RWPE2 (cell line): ENCODE results near the gene BBS7.

Experiments used
- ATAC-seq: fragments of 200-7000 bp; cut with Tn5 transposase; 3 replicates; pipeline ENCODE4 v1.9.1; 2021; ENCODE audit warnings: low read depth
- DNase-seq: peaks from one replicate; pipeline ENCODE4 v3.0.0-alpha.2; 2020; ENCODE audit warnings: low spot score
- H3K27ac ChIP-seq: fragments of 450-650 bp; 2 replicates; pipeline ENCODE4 v1.5.1; 2017; ENCODE audit warnings: mild to moderate bottlenecking; ENCODE audit not compliant: poor library complexity, severe bottlenecking
- H3K27me3 ChIP-seq: fragments of 250-450 bp; sonication (Bioruptor Pico); 2 replicates; pipeline ENCODE4 v1.5.1; 2021; ENCODE audit warnings: mild to moderate bottlenecking, moderate library complexity; ENCODE audit not compliant: insufficient read depth, poor library complexity, severe bottlenecking
- H3K36me3 ChIP-seq: fragments of 250-450 bp; sonication (Bioruptor Pico); 2 replicates; pipeline ENCODE4 v1.5.1; 2020; ENCODE audit warnings: low read depth, mild to moderate bottlenecking, moderate library complexity
- H3K4me1 ChIP-seq: fragments of 250-450 bp; sonication (Bioruptor Pico); 2 replicates; pipeline ENCODE4 v1.5.1; 2021; ENCODE audit warnings: mild to moderate bottlenecking, moderate library complexity; ENCODE audit not compliant: insufficient read depth, poor library complexity, severe bottlenecking
- H3K4me3 ChIP-seq: fragments of 250-450 bp; sonication (Bioruptor Pico); 2 replicates; pipeline ENCODE4 v1.5.1; 2021; ENCODE audit warnings: mild to moderate bottlenecking, moderate library complexity; ENCODE audit not compliant: severe bottlenecking
- H3K9me3 ChIP-seq: fragments of 250-450 bp; sonication (Bioruptor Pico); 2 replicates; pipeline ENCODE4 v1.5.1; 2021; ENCODE audit warnings: mild to moderate bottlenecking, moderate library complexity; ENCODE audit not compliant: severe bottlenecking
- CTCF ChIP-seq: fragments of 450-650 bp; IDR thresholded peaks from one replicate; pipeline ENCODE4 v1.5.1; 2017; ENCODE audit warnings: mild to moderate bottlenecking, moderate library complexity; ENCODE audit not compliant: poor library complexity, severe bottlenecking

BBS7 gene

GRCh38 chr4:121783210-121783609 is 87.1 kb downstream of the BBS7 start:
- Histone ChIP-seq H3K27me3 (no peaks in the 10 kb centered on the region), H3K36me3 (no peaks in the 10 kb centered on the region), H3K27ac (no peak overlapping the region), H3K9me3 (no peaks in the 10 kb centered on the region), H3K4me3 (no peak overlapping the region), H3K4me1 (peaks cover 14% of the 10 kb centered on the region)
- no peak for ATAC-seq
- TF ChIP-seq CTCF = no peak
- DNase-seq = no peak

- TF ChIP-seq CTCF = no peak
- no peak overlapping the region for H3K4me3 ChIP-seq
- no peaks in the 10 kb centered on the region for H3K9me3 ChIP-seq
- no peak overlapping the region for H3K27ac ChIP-seq
- no peak for ATAC-seq
- H3K36me3 ChIP-seq = no peaks in the 10 kb centered on the region
- H3K27me3 ChIP-seq = no peaks in the 10 kb centered on the region
- no peaks in the 10 kb centered on the region for H3K4me1 ChIP-seq
- DNase-seq = no peak
Measured at GRCh38 chr4:121778991-121779628, 91.2 kb downstream of the BBS7 start.

GRCh38 chr4:121777625-121778024 is 92.6 kb downstream of the BBS7 start:
- H3K27ac ChIP-seq = no peak overlapping the region
- H3K9me3 ChIP-seq = no peaks in the 10 kb centered on the region
- no peak for DNase-seq

GRCh38 chr4:121776610-121777401 is 93.5 kb downstream of the BBS7 start:
- no peaks in the 10 kb centered on the region for H3K4me1 ChIP-seq
- no peaks in the 10 kb centered on the region for H3K9me3 ChIP-seq
- no peak for TF ChIP-seq CTCF
- no peak overlapping the region for H3K27ac ChIP-seq
- DNase-seq (no peak), ATAC-seq (no peak)
- no peaks in the 10 kb centered on the region for H3K36me3 ChIP-seq
- no peaks in the 10 kb centered on the region for H3K27me3 ChIP-seq
- no peak overlapping the region for H3K4me3 ChIP-seq

More at GRCh38 chr4:121777625-121778024, 92.6 kb downstream of the BBS7 start:
- H3K4me1 ChIP-seq = no peaks in the 10 kb centered on the region
- TF ChIP-seq CTCF = no peak
- H3K27me3 ChIP-seq = no peaks in the 10 kb centered on the region
- ATAC-seq = no peak
- H3K36me3 ChIP-seq = no peaks in the 10 kb centered on the region
- H3K4me3 ChIP-seq = no peak overlapping the region
